ENCODE data around the gene TXNDC2.
"Not testable (repeated sequence)": the region's sequence is repeated elsewhere in the genome, so short reads cannot be mapped to it uniquely, and the experiment has no call there.

The TXNDC2 gene

GRCh38 chr18:9885170-9886004 lies at the start of gene TXNDC2:
Gene TXNDC2 (plus strand): TSS chr18:9885973. CDS start chr18:9886681, 708 bp downstream.
- DNase-seq (ENCODE audit: low read depth in 1 of 2, low spot score in 1 of 2) = no peak

GRCh38 chr18:9838144-9838877 lies 47.5 kb upstream of the TXNDC2 start:
- no peak for DNase-seq (ENCODE audit: low read depth in 1 of 2, low spot score in 1 of 2)

- no peak for DNase-seq (ENCODE audit: low read depth in 1 of 2, low spot score in 1 of 2)
Observed at GRCh38 chr18:9839211-9839610, 46.6 kb upstream of the TXNDC2 start.

GRCh38 chr18:9839853-9840252 lies 45.9 kb upstream of the TXNDC2 start:
- DNase-seq (ENCODE audit: low read depth in 1 of 2, low spot score in 1 of 2) = no peak

- no peak for DNase-seq (ENCODE audit: low read depth in 1 of 2, low spot score in 1 of 2)
Observed at GRCh38 chr18:9841752-9842151, 44.0 kb upstream of the TXNDC2 start.

GRCh38 chr18:9842448-9842847 lies 43.3 kb upstream of the TXNDC2 start:
- no peak for DNase-seq (ENCODE audit: low read depth in 1 of 2, low spot score in 1 of 2)

- DNase-seq (ENCODE audit: low read depth in 1 of 2, low spot score in 1 of 2) = no peak
Observed at GRCh38 chr18:9845256-9845655, 40.5 kb upstream of the TXNDC2 start.

GRCh38 chr18:9846162-9846925 lies 39.4 kb upstream of the TXNDC2 start:
- no peak for DNase-seq (ENCODE audit: low read depth in 1 of 2, low spot score in 1 of 2)

- no peak for DNase-seq (ENCODE audit: low read depth in 1 of 2, low spot score in 1 of 2)
Observed at GRCh38 chr18:9848170-9848879, 37.4 kb upstream of the TXNDC2 start.

- no peak for DNase-seq (ENCODE audit: low read depth in 1 of 2, low spot score in 1 of 2)
Observed at GRCh38 chr18:9849407-9850283, 36.1 kb upstream of the TXNDC2 start.

- DNase-seq (ENCODE audit: low read depth in 1 of 2, low spot score in 1 of 2) = no peak
Observed at GRCh38 chr18:9850309-9850708, 35.5 kb upstream of the TXNDC2 start.

GRCh38 chr18:9851511-9851910 lies 34.3 kb upstream of the TXNDC2 start:
- DNase-seq (ENCODE audit: low read depth in 1 of 2, low spot score in 1 of 2) = no peak

- no peak for DNase-seq (ENCODE audit: low read depth in 1 of 2, low spot score in 1 of 2)
Observed at GRCh38 chr18:9852266-9853081, 33.3 kb upstream of the TXNDC2 start.

- no peak for DNase-seq (ENCODE audit: low read depth in 1 of 2, low spot score in 1 of 2)
Observed at GRCh38 chr18:9854801-9855676, 30.7 kb upstream of the TXNDC2 start.

GRCh38 chr18:9855681-9856080 lies 30.1 kb upstream of the TXNDC2 start:
- DNase-seq (ENCODE audit: low read depth in 1 of 2, low spot score in 1 of 2) = no peak

- DNase-seq (ENCODE audit: low read depth in 1 of 2, low spot score in 1 of 2) = no peak
Observed at GRCh38 chr18:9856092-9856491, 29.7 kb upstream of the TXNDC2 start.

- DNase-seq (ENCODE audit: low read depth in 1 of 2, low spot score in 1 of 2) = not testable (repeated sequence)
Observed at GRCh38 chr18:9857479-9857998, 28.2 kb upstream of the TXNDC2 start.

GRCh38 chr18:9858642-9859041 lies 27.1 kb upstream of the TXNDC2 start:
- DNase-seq (ENCODE audit: low read depth in 1 of 2, low spot score in 1 of 2) = no peak
